ENCODE results near the gene NTM. TPM values are rescaled to one million over a fixed set of nuclear protein-coding genes. Genes with fewer than 3 reads are reported as not detected.

The NTM gene
- total RNA-seq, 2 experiments from 2014 or later, result not detected

- intact Hi-C loops (cut with micrococcal nuclease), result no loop called here
- no peaks in the 10 kb centered on the region for H3K27me3 Mint-ChIP-seq
- no peak overlapping the region for H3K4me3 Mint-ChIP-seq
- DNase-seq, result no peak
- H3K36me3 Mint-ChIP-seq (ENCODE audit: low read depth), result no peaks in the 10 kb centered on the region
- no peak for ATAC-seq
- ChIA-PET POLR2A (no interaction called here), CTCF (no interaction called here)
- TF ChIP-seq CTCF (IDR thresholded peaks at IDR 0.05), result no peak
- H3K9me3 Mint-ChIP-seq, result no peaks in the 10 kb centered on the region
- no peaks in the 10 kb centered on the region for H3K4me1 Mint-ChIP-seq (ENCODE audit: low read depth)
- H3K27ac Mint-ChIP-seq, result no peak overlapping the region
Observed at GRCh38 chr11:131760091-131761061, 390.0 kb downstream of the NTM start.

- Mint-ChIP-seq H3K36me3 (ENCODE audit: low read depth) (no peaks in the 10 kb centered on the region), H3K27ac (no peak overlapping the region), H3K9me3 (no peaks in the 10 kb centered on the region), H3K27me3 (no peaks in the 10 kb centered on the region), H3K4me1 (ENCODE audit: low read depth) (no peaks in the 10 kb centered on the region), H3K4me3 (no peak overlapping the region)
- ChIA-PET POLR2A (no interaction called here), CTCF (interaction anchor here (1.2 kb wide), 1 partner anchor 14 kb away, joined by 3 read pairs; no protein-coding TSS in a partner anchor)
- intact Hi-C loops (cut with micrococcal nuclease), result no loop called here
- TF ChIP-seq CTCF (IDR thresholded peaks at IDR 0.05), result no peak
- ATAC-seq, result no peak
- DNase-seq, result no peak
Observed at GRCh38 chr11:131762346-131763110, 392.1 kb downstream of the NTM start.

GRCh38 chr11:131763193-131763890, 392.9 kb downstream of the NTM start:
- intact Hi-C loops (cut with micrococcal nuclease), result no loop called here
- Mint-ChIP-seq H3K4me1 (ENCODE audit: low read depth) (no peaks in the 10 kb centered on the region), H3K9me3 (no peaks in the 10 kb centered on the region), H3K4me3 (no peak overlapping the region), H3K36me3 (ENCODE audit: low read depth) (no peaks in the 10 kb centered on the region), H3K27me3 (no peaks in the 10 kb centered on the region), H3K27ac (no peak overlapping the region)
- ChIA-PET POLR2A (no interaction called here), CTCF (no interaction called here)
- ATAC-seq (no peak), DNase-seq (no peak)
- no peak for TF ChIP-seq CTCF (IDR thresholded peaks at IDR 0.05)

GRCh38 chr11:131764126-131764525, 393.7 kb downstream of the NTM start:
- Mint-ChIP-seq H3K27me3 (no peaks in the 10 kb centered on the region), H3K9me3 (no peaks in the 10 kb centered on the region), H3K27ac (no peak overlapping the region), H3K36me3 (ENCODE audit: low read depth) (no peaks in the 10 kb centered on the region), H3K4me1 (ENCODE audit: low read depth) (no peaks in the 10 kb centered on the region), H3K4me3 (no peak overlapping the region)
- intact Hi-C loops (cut with micrococcal nuclease), result no loop called here
- DNase-seq, result no peak
- TF ChIP-seq CTCF (IDR thresholded peaks at IDR 0.05), result no peak
- no peak for ATAC-seq
- ChIA-PET POLR2A (no interaction called here), CTCF (no interaction called here)
